ENCODE data around the gene MOV10L1.

- TF ChIP-seq, protein P1, sequence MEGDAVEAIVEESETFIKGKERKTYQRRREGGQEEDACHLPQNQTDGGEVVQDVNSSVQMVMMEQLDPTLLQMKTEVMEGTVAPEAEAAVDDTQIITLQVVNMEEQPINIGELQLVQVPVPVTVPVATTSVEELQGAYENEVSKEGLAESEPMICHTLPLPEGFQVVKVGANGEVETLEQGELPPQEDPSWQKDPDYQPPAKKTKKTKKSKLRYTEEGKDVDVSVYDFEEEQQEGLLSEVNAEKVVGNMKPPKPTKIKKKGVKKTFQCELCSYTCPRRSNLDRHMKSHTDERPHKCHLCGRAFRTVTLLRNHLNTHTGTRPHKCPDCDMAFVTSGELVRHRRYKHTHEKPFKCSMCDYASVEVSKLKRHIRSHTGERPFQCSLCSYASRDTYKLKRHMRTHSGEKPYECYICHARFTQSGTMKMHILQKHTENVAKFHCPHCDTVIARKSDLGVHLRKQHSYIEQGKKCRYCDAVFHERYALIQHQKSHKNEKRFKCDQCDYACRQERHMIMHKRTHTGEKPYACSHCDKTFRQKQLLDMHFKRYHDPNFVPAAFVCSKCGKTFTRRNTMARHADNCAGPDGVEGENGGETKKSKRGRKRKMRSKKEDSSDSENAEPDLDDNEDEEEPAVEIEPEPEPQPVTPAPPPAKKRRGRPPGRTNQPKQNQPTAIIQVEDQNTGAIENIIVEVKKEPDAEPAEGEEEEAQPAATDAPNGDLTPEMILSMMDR (IDR thresholded peaks at IDR 0.05), result no peak
- TF ChIP-seq POLR2A (IDR thresholded peaks at IDR 0.05), result no peak
Observed at GRCh38 chr22:50176850-50177536, 87.2 kb downstream of the MOV10L1 start.
